K562 (cell line): Measurements from ENCODE around the gene BOLA3. TPM values are rescaled to one million over a fixed set of nuclear protein-coding genes. Genes with fewer than 3 reads are reported as not detected.

Source experiments
- ATAC-seq: fragments of 200-7000 bp; cut with Tn5 transposase; 3 replicates; pipeline ENCODE4 v1.9.1; 2020; ENCODE audit warnings: moderate library complexity
- BruUV-seq: library from RNA; stranded (reverse); fragments of 400-500 nt; replicated peaks from 2 replicates; lab custom pipeline; 2021; lab: Mats Ljungman, UMichigan
- CTCF ChIA-PET: fragments of 300-600 bp; formaldehyde crosslinking; extraction: SDS; loops from one replicate; lab custom pipeline; 2021; ENCODE audit warnings: low intra/inter-chr PET ratio; lab: Yijun Ruan, JAX
- POLR2A ChIA-PET: fragments of 300-600, 350-650 bp; sonication (Branson Sonifier 250); formaldehyde crosslinking; extraction: SDS; loops from one replicate; lab custom pipeline; 2021; ENCODE audit warnings: antibody characterized with exemption, inconsistent platforms; lab: Yijun Ruan, JAX
- DNase-seq, 4 experiments: peaks; one replicate each; pipeline versions ENCODE4 v3.0.0 to v3.0.0-alpha.2; 2011 to 2018; ENCODE audit warnings: low spot score in 3 of 4, mixed read lengths in 3 of 4; ENCODE audit errors: extremely low read depth in 1 of 4
- FAIRE-seq: peaks from 2 replicates; lab custom pipeline; 2011; peaks lifted over from hg19 to GRCh38; lab: Jason Lieb, UNC
- H2AFZ ChIP-seq: 2 replicates; pipeline ENCODE4 v1.6.0; 2011; ENCODE audit warnings: low read depth, low read length, control low read depth, inconsistent platforms
- H3K27ac ChIP-seq: fragments of 200-600 bp; 3 replicates; pipeline ENCODE4 v1.8.0; 2011; ENCODE audit warnings: low read depth, mild to moderate bottlenecking, control low read depth, inconsistent platforms, low read length, moderate library complexity, mixed read lengths; ENCODE audit errors: extremely low read depth
- H3K27me3 ChIP-seq, 2 experiments: fragments of 300-600 bp in 1 of 2; 2 replicates in 1 of 2; 3 replicates in 1 of 2; pipeline versions ENCODE4 v1.6.0 to v1.8.0; 2011; ENCODE audit warnings: inconsistent platforms in 2 of 2, low read length in 2 of 2, mild to moderate bottlenecking in 1 of 2, mixed read lengths in 1 of 2, moderate library complexity in 1 of 2; ENCODE audit not compliant: control insufficient read depth in 2 of 2, insufficient read depth in 2 of 2
- H3K36me3 ChIP-seq: fragments of 300-600 bp; 3 replicates; pipeline ENCODE4 v1.8.0; 2011; ENCODE audit warnings: mild to moderate bottlenecking, low read length, inconsistent platforms; ENCODE audit not compliant: control insufficient read depth, insufficient read depth
- H3K4me1 ChIP-seq, 2 experiments: fragments of 200-600 bp in 1 of 2; replicated peaks in 1 of 2; 2 replicates in 1 of 2; 3 replicates in 1 of 2; pipeline versions ENCODE4 v1.5.1 to v1.8.0; 2011; ENCODE audit warnings: inconsistent platforms in 2 of 2, low read length in 2 of 2, mild to moderate bottlenecking in 1 of 2, mixed read lengths in 1 of 2, moderate library complexity in 1 of 2; ENCODE audit not compliant: control insufficient read depth in 2 of 2, insufficient read depth in 2 of 2
- H3K4me2 ChIP-seq: 2 replicates; pipeline ENCODE4 v1.6.1; 2011; ENCODE audit warnings: low read length, control low read depth, inconsistent platforms, mixed read lengths; ENCODE audit not compliant: insufficient read depth
- H3K4me3 ChIP-seq: fragments of 200-600 bp; sonication (generic), shearing (Covaris generic); 2 replicates; pipeline ENCODE4 v1.5.1; 2016; ENCODE audit warnings: control low read depth, inconsistent platforms
- H3K79me2 ChIP-seq: fragments of 200-600 bp; 3 replicates; pipeline ENCODE4 v1.8.0; 2011; ENCODE audit warnings: low read length, inconsistent platforms; ENCODE audit not compliant: control insufficient read depth, insufficient read depth
- H3K9ac ChIP-seq, 2 experiments: 2 replicates each; pipeline versions ENCODE4 v1.6.0 to v1.6.1; 2011; ENCODE audit warnings: low read depth in 2 of 2, low read length in 2 of 2, control low read depth in 1 of 2, inconsistent platforms in 1 of 2, mild to moderate bottlenecking in 1 of 2, mixed read lengths in 1 of 2; ENCODE audit not compliant: insufficient read depth in 1 of 2
- H3K9me1 ChIP-seq: one replicate; pipeline ENCODE4 v1.6.0; 2011; ENCODE audit warnings: inconsistent platforms, mild to moderate bottlenecking, low read length, moderate library complexity; ENCODE audit not compliant: control insufficient read depth, insufficient read depth
- H3K9me3 ChIP-seq: replicated peaks from 2 replicates; pipeline ENCODE4 v1.5.1; 2011; ENCODE audit warnings: low read depth, low read length, inconsistent platforms; ENCODE audit not compliant: control insufficient read depth, insufficient read depth
- H4K20me1 ChIP-seq: replicated peaks from 2 replicates; pipeline ENCODE4 v1.6.1; 2011; ENCODE audit warnings: low read length, inconsistent platforms, mixed read lengths; ENCODE audit not compliant: control insufficient read depth, insufficient read depth
- ARID2 ChIP-seq: fragments of 450-650 bp; IDR thresholded peaks from 2 replicates; pipeline ENCODE4 v1.6.1; 2017; ENCODE audit warnings: antibody characterized with exemption, mild to moderate bottlenecking
- CBX2 ChIP-seq: fragments of 200-600 bp; sonication (generic); IDR thresholded peaks from one replicate; pipeline ENCODE4 v1.6.1; 2012; ENCODE audit warnings: mild to moderate bottlenecking, low read length, inconsistent platforms; ENCODE audit not compliant: insufficient read depth, poor library complexity, severe bottlenecking
- ELF2 ChIP-seq: fragments of 250-450 bp; sonication (Bioruptor Pico); IDR thresholded peaks from 2 replicates; pipeline ENCODE4 v1.5.0; 2021; ENCODE audit warnings: mild to moderate bottlenecking
- FOXJ3 ChIP-seq: sonication (generic); formaldehyde crosslinking; IDR thresholded peaks from 2 replicates; pipeline ENCODE4 v1.4.0; 2020; ENCODE audit warnings: mild to moderate bottlenecking, missing genetic modification reagents
- HSF4 ChIP-seq: fragments of 250-450 bp; sonication (Bioruptor Pico); IDR thresholded peaks from 2 replicates; pipeline ENCODE4 v2.1.2; 2022; ENCODE audit warnings: mild to moderate bottlenecking, moderate library complexity, borderline replicate concordance
- NCOA6 ChIP-seq: fragments of 450-650 bp; IDR thresholded peaks from 2 replicates; pipeline ENCODE4 v1.6.1; 2017; ENCODE audit warnings: mild to moderate bottlenecking
- PTTG1 ChIP-seq: fragments of 450-650 bp; IDR thresholded peaks from 2 replicates; pipeline ENCODE4 v1.6.1; 2016; ENCODE audit warnings: low read depth, mild to moderate bottlenecking, missing genetic modification characterization, missing compliant biosample characterization
- RBFOX2 ChIP-seq: fragments of 200-400 bp; formaldehyde crosslinking; IDR thresholded peaks from 2 replicates; pipeline ENCODE4 v1.6.1; 2017; ENCODE audit warnings: low read depth, mild to moderate bottlenecking, low read length, moderate library complexity
- ZNF232 ChIP-seq: sonication (generic); formaldehyde crosslinking; IDR thresholded peaks from 2 replicates; pipeline ENCODE4 v1.8.0; 2022; ENCODE audit warnings: mild to moderate bottlenecking, missing genetic modification reagents
- ZNF41 ChIP-seq: fragments of 250-450 bp; sonication (Bioruptor Pico); conservative IDR thresholded peaks from 2 replicates; pipeline ENCODE4 v1.4.0; 2020; ENCODE audit warnings: mild to moderate bottlenecking
- WGBS: fragments of 100-300 bp; shearing (Covaris generic); methylation state at CpG from one replicate; pipeline ENCODE4 v1.1.6; 2016; ENCODE audit warnings: low coverage, mixed read lengths; ENCODE audit not compliant: insufficient coverage; ENCODE audit errors: missing lambda C conversion rate; 5-methylcytosine and 5-hydroxymethylcytosine counted together
- in situ Hi-C: fragments of 300-500 bp; cut with MboI; formaldehyde crosslinking; loops from 4 replicates; pipeline ENCODE4 v1.15.0; 2018; ENCODE audit warnings: inconsistent platforms, mixed read lengths
- intact Hi-C: fragments of 100-400 bp; cut with micrococcal nuclease; formaldehyde crosslinking; loops from 2 replicates; pipeline ENCODE4 v1.14.2; 2022
- polyA plus RNA-seq, 8 experiments: library from polyadenylated mRNA; depleted of rRNA in 4 of 8; stranded (reverse) in 5 of 8; unstranded in 3 of 8; fragments of >200 nt; fragmentation: Nextera tagmentation in 2 of 8; fragmentation: Illumina TruSeq in 1 of 8; extraction: Ambion mirVana in 2 of 8; extraction: Trizol in 1 of 8; gene quantifications; 2 replicates each; pipeline versions ENCODE4 v1.2.1 to v1.2.3, GENCODE V29; 2011 to 2014; ENCODE audit warnings: inconsistent platforms in 1 of 8, missing spikeins in 1 of 8
- total RNA-seq, 7 experiments: library from RNA; depleted of rRNA in 6 of 7; stranded (reverse); fragments of >200 nt in 6 of 7; fragmentation: Illumina TruSeq in 2 of 7; extraction: Trizol in 2 of 7; gene quantifications; 2 replicates each; pipeline versions ENCODE4 v1.2.1 to v1.2.3, GENCODE V29; 2011 to 2021; ENCODE audit warnings: low replicate concordance in 1 of 7
- TF ChIP-seq, protein P1 (sequence below): sonication (generic); formaldehyde crosslinking; IDR thresholded peaks from 2 replicates; pipeline ENCODE4 v1.8.0; 2022; ENCODE audit warnings: mild to moderate bottlenecking, missing genetic modification reagents
- TF ChIP-seq, protein P2 (sequence below): sonication (generic); formaldehyde crosslinking; IDR thresholded peaks from 2 replicates; pipeline ENCODE4 v1.9.0; 2022; ENCODE audit warnings: mild to moderate bottlenecking, missing genetic modification reagents
- TF ChIP-seq, protein P3 (sequence below): fragments of 450-650 bp; IDR thresholded peaks from 2 replicates; pipeline ENCODE4 v1.6.1; 2016; ENCODE audit warnings: borderline replicate concordance
- TF ChIP-seq, protein P4 (sequence below): sonication (generic); formaldehyde crosslinking; IDR thresholded peaks from 2 replicates; pipeline ENCODE4 v1.8.0; 2023; ENCODE audit warnings: mild to moderate bottlenecking, missing genetic modification reagents
- TF ChIP-seq, protein P5 (sequence below): fragments of 450-650 bp; IDR thresholded peaks from 2 replicates; pipeline ENCODE4 v1.6.1; 2016; ENCODE audit warnings: missing biosample characterization, missing genetic modification characterization

The BOLA3 gene
- total and polyA plus RNA-seq, 9 of the 15 experiments (the other 6 are each of a cell fraction or from before 2014, with no cell fraction given), result 149 to 619 (median 255) TPM

DNA sequence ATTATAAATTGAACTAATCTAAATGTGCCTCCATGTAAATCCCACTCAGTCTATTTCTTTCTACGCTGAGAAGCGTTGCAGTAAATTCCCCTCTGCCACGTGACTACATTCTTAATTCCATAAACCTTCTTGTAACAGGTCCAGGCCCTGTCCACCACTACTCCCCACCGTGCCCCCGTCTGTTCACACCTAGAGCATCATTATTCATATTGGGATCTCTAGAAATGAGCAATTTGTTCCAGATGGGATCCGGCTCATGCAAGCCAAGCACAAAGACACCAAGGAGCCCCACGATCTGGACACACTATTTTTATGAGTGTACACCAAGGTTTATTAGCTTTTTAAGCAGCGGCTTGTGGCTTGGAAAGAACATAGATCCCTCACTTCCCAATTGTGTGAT, 38.2 kb downstream of the BOLA3 start:
- ChIA-PET CTCF (no interaction called here), POLR2A (interaction anchor here (0.7 to 2.8 kb wide), 3 partner anchors 11 to 32 kb away, joined by 3 to 12 read pairs (median 3); no protein-coding TSS in a partner anchor)
- H3K4me1 ChIP-seq, result 0 out of 5 replicates have a peak, but pooled peaks cover 0 to 3% of the 10 kb centered on the region in 2 experiments
- H3K9me1 ChIP-seq, result no peaks in the 10 kb centered on the region
- no peaks in the 10 kb centered on the region for H3K79me2 ChIP-seq
- H3K27me3 ChIP-seq, result no peaks in the 10 kb centered on the region
- H3K27ac ChIP-seq, result no peak overlapping the region
- no peak overlapping the region for H2AFZ ChIP-seq
- H3K9me3 ChIP-seq, result no peaks in the 10 kb centered on the region
- H3K36me3 ChIP-seq, result 0 out of 3 replicates have a peak, but pooled peaks cover 3% of the 10 kb centered on the region
- no peak for ATAC-seq
- no peak overlapping the region for H3K4me2 ChIP-seq
- 70% methylated on average over 8 of the region's 8 CpGs for WGBS
- in situ Hi-C loops (no loop called here), intact Hi-C loops (loop anchor here (10.0 kb wide), 1 partner anchor 285 kb away; the partner anchor contains the start of gene STAMBP)
- H4K20me1 ChIP-seq, result no peaks in the 10 kb centered on the region
- DNase-seq, result no peak
- H3K9ac ChIP-seq, result no peak overlapping the region
- no peak overlapping the region for H3K4me3 ChIP-seq
- BruUV-seq, result no TSS peak
- no peak for FAIRE-seq
- TF ChIP-seq, protein P1, sequence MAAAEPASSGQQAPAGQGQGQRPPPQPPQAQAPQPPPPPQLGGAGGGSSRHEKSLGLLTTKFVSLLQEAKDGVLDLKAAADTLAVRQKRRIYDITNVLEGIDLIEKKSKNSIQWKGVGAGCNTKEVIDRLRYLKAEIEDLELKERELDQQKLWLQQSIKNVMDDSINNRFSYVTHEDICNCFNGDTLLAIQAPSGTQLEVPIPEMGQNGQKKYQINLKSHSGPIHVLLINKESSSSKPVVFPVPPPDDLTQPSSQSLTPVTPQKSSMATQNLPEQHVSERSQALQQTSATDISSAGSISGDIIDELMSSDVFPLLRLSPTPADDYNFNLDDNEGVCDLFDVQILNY (CRISPR knock-in tag), result no peak
- TF ChIP-seq, protein P2, sequence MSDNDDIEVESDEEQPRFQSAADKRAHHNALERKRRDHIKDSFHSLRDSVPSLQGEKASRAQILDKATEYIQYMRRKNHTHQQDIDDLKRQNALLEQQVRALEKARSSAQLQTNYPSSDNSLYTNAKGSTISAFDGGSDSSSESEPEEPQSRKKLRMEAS (CRISPR knock-in tag), result no peak
- TF ChIP-seq RBFOX2 (no peak), ZNF232 (CRISPR knock-in tag) (no peak), CBX2 (no peak), NCOA6 (no peak), FOXJ3 (CRISPR knock-in tag) (no peak), HSF4 (no peak), ARID2 (no peak), ELF2 (CRISPR knock-in tag) (no peak), ZNF41 (CRISPR knock-in tag) (no peak), PTTG1 (tag) (no peak)
- TF ChIP-seq, protein P3, sequence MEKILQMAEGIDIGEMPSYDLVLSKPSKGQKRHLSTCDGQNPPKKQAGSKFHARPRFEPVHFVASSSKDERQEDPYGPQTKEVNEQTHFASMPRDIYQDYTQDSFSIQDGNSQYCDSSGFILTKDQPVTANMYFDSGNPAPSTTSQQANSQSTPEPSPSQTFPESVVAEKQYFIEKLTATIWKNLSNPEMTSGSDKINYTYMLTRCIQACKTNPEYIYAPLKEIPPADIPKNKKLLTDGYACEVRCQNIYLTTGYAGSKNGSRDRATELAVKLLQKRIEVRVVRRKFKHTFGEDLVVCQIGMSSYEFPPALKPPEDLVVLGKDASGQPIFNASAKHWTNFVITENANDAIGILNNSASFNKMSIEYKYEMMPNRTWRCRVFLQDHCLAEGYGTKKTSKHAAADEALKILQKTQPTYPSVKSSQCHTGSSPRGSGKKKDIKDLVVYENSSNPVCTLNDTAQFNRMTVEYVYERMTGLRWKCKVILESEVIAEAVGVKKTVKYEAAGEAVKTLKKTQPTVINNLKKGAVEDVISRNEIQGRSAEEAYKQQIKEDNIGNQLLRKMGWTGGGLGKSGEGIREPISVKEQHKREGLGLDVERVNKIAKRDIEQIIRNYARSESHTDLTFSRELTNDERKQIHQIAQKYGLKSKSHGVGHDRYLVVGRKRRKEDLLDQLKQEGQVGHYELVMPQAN, result no peak
- TF ChIP-seq, protein P4, sequence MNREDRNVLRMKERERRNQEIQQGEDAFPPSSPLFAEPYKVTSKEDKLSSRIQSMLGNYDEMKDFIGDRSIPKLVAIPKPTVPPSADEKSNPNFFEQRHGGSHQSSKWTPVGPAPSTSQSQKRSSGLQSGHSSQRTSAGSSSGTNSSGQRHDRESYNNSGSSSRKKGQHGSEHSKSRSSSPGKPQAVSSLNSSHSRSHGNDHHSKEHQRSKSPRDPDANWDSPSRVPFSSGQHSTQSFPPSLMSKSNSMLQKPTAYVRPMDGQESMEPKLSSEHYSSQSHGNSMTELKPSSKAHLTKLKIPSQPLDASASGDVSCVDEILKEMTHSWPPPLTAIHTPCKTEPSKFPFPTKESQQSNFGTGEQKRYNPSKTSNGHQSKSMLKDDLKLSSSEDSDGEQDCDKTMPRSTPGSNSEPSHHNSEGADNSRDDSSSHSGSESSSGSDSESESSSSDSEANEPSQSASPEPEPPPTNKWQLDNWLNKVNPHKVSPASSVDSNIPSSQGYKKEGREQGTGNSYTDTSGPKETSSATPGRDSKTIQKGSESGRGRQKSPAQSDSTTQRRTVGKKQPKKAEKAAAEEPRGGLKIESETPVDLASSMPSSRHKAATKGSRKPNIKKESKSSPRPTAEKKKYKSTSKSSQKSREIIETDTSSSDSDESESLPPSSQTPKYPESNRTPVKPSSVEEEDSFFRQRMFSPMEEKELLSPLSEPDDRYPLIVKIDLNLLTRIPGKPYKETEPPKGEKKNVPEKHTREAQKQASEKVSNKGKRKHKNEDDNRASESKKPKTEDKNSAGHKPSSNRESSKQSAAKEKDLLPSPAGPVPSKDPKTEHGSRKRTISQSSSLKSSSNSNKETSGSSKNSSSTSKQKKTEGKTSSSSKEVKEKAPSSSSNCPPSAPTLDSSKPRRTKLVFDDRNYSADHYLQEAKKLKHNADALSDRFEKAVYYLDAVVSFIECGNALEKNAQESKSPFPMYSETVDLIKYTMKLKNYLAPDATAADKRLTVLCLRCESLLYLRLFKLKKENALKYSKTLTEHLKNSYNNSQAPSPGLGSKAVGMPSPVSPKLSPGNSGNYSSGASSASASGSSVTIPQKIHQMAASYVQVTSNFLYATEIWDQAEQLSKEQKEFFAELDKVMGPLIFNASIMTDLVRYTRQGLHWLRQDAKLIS (CRISPR knock-in tag), result no peak
- TF ChIP-seq, protein P5, sequence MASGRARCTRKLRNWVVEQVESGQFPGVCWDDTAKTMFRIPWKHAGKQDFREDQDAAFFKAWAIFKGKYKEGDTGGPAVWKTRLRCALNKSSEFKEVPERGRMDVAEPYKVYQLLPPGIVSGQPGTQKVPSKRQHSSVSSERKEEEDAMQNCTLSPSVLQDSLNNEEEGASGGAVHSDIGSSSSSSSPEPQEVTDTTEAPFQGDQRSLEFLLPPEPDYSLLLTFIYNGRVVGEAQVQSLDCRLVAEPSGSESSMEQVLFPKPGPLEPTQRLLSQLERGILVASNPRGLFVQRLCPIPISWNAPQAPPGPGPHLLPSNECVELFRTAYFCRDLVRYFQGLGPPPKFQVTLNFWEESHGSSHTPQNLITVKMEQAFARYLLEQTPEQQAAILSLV (tag), result no peak
